GM18519 (cell line): ENCODE results near the gene RER1.

Source experiments
- ATAC-seq: cut with Tn5 transposase; IDR thresholded peaks from one replicate; pipeline ENCODE4 v1.9.1; 2021; ENCODE audit warnings: mild to moderate bottlenecking, moderate library complexity; ENCODE audit not compliant: unreplicated experiment, low FRiP score

Gene RER1

GRCh38 chr1:2353551-2354438 lies 37.8 kb upstream of the RER1 start:
- no peak for ATAC-seq

DNA sequence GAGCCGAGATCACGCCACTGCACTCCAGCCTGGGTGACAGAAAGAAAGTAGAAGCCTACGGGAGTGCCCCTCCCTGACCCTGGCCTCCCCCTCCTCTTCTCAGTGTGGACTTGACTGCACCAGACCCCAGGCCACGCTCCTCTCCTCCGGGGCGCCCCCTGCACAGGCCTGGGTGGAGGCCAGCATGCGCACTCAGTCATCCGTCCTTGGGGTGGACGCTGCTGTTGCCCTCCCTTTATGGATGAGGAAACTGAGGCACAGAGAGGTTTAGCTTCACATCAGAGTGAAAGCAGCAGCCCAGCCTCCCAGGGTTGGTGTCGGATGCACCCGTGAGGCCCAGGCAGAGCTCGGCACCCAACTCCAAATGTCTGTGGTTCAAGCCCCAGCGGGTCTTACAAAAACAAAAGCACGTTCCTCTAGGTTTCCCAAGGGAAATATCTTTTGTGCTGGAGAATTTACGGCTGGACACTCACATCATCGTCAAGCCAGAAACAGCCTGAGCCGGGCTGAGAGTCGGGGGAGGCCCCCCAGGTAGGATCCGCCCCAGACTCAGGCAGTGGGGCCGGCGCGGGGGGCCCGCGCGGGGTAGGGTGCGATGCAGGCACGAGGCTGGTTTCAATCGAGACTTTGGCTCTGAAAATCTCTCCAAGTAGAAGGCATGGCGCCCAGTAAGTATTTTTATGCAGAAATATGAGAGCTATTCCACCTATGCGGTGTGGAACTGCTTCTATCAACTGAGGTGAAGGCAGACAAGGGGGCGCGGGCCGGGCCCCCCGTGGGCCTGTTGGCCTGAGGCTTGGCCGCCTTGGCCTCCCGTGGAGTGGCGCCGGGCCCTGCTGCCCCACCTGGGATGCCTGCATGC lies 36.9 kb upstream of the RER1 start:
- no peak for ATAC-seq

GRCh38 chr1:2355373-2356261 lies 36.0 kb upstream of the RER1 start:
- no peak for ATAC-seq

DNA sequence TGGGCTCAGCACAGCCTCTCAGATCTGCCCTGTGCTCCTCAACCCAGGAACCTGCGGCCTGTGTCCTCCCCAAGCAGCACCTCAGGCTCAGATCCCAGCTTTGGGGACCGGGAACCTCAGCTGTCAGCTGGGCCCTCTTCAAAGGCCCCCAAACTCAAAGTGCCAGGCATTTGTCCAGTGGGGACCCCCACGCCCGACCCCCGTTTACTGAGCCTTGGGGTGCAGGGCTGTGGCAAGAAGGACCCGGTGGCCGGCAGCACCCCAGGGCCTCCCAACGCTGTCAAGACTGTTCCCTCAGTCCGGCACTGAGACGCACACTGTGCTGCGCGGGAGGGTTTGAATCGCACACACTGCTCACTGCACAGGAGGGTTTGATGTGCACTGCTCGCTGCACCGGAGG lies 35.2 kb upstream of the RER1 start:
- no peak for ATAC-seq

DNA sequence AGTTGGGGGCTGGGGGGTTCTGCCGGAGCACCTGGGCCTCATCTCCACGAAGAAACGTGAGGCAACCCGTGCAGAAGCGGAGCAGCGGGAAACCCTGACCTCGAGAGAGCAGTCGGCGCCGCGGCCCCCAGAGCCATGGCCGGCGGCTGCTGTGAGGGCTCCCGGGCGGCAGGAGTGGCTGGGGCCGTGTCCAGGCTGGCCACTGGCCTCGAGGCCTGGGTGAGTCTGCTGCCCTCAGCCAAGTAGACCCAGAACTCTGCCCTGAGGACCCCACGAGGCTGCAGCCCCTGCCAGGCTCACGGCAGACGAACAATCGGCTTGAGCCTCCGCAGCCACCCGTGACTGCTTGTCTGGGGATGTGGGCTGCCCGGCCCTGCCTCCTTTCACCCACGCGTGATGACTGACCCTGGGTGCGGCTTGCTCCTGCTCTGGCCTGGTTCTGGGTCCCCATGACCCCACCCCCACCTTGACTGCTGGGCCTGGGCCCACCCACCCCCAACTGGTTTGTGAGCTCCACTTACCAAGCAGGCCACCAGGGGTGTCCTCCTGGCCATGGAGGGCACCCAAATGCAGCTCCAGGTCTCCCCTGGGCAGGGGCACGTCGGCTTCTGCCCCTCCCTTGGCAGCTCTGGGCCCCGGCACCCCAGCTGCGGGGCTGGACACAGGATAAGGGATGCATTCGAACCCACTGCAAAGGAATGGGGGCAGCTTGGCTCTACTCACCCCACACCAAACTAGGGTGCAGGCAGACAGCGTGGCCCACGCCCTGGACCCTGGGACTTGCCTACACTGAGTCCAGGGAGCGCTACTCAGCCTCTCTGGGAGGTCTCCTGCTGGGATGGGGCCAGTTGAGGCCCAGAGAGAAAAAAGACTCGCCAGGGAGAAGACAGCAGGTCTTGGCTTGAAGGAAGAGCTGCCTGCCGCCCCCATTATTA lies 34.5 kb upstream of the RER1 start:
- ATAC-seq = no peak

DNA sequence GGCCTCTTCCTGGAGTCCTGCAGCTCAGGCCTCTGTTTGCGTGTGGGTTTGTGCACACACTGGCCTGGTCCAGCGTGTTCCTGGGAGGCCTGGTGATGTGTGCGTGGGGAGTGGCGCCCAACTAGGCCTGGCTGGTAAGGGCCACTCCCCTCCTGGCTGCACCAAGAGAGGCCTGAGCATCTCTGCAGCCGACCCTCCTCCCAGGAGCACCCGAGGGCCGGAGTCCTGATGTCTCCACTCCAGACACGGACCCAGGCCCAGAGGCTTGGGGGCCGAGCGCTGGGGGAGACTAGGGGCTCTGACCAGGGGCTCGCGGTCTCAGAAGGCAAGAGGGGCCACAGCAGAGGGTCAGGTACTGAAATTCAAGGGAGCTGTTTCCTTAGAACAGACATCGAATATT lies 33.6 kb upstream of the RER1 start:
- ATAC-seq = no peak

DNA sequence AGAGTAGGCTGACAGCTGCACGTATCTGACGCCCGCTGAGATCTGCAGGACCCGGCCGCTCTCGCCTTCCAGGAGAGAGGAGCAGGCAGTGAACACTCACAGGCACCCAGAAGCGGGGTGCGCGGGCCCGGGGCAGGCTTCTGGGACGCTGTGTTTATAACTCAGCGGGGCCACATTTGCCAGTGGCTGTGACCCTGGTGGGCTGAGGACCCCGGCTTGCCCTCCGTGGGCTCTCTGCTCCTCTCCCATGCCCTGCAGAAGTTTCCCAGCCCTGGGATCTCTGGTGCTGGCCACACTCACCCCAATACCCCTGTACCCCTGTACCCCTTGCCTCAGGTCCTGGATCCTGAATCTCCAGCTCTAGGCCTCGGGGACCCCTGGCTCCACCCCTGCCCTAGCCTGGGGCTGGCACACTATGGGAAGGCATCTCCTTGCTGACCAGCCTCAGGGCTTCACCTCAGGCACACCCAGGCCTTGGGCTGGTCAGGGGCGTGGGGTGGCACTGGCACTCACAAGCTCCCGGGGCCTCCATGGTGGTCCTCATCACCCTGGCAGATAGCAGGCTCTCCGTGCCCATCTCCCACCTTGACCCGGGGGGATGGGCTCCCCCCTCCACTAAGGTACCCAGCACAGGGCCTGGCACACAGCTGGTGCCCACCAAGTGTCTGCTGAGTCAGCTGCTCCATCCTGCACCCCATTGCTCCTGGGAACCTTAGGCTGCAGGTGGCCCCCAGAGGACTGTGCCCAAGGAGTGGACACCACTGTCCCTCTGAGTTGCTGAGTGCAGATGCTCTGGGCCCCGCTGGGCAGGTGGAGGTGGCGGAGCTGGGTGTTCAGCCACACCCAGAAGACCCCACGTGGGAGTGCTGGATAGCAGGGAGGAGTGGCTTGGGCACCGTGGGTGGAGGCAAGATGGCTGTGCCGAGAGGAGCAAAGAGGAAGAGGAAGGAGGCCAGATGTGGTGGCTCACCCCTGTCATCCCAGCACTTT lies 32.7 kb upstream of the RER1 start:
- no peak for ATAC-seq

DNA sequence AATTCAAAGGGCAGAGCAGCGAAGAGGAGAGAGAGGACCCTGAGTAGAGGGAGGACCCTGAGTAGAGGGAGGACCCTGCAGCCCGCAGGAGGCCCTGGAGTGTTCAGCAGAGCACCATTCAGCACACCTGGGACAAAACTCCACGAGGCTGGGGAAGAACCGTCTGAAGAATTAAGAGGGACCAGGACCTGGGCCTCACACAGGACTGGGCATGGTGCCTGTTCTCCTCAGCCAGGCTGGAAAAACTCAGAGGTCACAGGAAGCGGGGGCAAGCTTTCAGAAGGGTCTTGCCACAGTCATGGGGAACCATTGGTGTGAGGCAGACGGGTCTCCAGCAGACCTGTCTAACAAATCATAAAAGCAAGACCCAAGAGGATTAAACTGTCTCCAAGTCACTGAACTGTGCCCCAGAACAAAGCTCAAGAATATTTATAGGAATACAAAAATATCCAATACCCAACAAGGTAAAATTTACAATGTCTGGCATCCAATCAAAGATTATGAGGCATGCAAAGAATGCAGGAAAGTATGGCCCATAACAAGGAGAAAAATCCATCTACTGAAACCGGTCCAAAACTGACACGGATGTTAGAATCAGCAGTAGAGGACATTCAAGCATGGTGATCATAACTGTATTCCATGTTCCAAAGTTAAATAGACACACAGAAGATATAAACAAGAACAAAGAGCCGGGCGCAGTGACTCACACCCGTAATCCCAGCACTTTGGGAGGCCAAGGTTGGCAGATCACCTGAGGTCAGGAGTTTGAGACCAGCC lies 30.9 kb upstream of the RER1 start:
- ATAC-seq = no peak

DNA sequence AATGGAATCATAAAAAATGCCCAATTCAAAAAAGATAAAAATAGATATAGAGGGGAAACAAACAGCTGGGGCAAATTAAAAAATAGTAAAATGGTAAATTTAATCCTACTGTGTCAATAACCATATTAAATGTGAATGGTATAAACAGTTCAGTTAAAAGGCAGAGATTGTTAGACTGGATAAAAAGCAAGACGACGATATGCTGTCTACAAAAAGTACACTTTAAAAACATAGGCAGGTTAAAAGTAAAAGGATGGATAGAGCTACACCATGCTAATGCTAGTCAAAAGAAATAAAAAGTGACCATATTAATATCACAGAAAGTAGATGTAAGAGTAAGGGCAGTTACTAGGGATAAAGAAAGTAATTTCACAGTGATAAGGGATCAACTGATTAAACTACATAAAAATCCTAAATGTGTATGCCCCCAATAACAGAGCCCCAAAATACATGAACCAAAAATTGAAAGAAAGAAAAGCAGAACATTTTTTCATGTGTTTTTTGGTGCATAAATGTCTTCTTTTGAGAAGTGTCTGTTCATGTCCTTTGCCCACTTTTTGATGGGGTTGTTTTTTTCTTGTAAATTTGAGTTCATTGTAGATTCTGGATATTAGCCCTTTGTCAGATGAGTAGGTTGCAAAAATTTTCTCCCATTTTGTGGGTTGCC lies 27.7 kb upstream of the RER1 start:
- no peak for ATAC-seq

GRCh38 chr1:2368053-2368744 lies 23.4 kb upstream of the RER1 start:
- ATAC-seq = no peak

GRCh38 chr1:2372551-2373490 lies 18.8 kb upstream of the RER1 start:
- ATAC-seq = no peak

GRCh38 chr1:2373551-2374251 lies 17.9 kb upstream of the RER1 start:
- no peak for ATAC-seq

GRCh38 chr1:2374252-2375155 lies 17.1 kb upstream of the RER1 start:
- no peak for ATAC-seq
